ENCODE results near the gene ADCY1. TPM values are rescaled to one million over a fixed set of nuclear protein-coding genes. Genes with fewer than 3 reads are reported as not detected.

ADCY1 gene
- total RNA-seq, 1 donor from 2014 or later = 19.0 TPM

- no peak for TF ChIP-seq CTCF (conservative IDR thresholded peaks at IDR 0.05)
- Mint-ChIP-seq H3K4me3 (no peak overlapping the region), H3K4me1 (ENCODE audit: unreplicated experiment) (no peaks in the 10 kb centered on the region), H3K27me3 (no peaks in the 10 kb centered on the region), H3K27ac (no peak overlapping the region), H3K9me3 (no peaks in the 10 kb centered on the region), H3K36me3 (no peaks in the 10 kb centered on the region)
- no peak for DNase-seq (ENCODE audit: extremely low spot score, unreplicated experiment)
These were observed 49.7 kb downstream of the ADCY1 start for GRCh38 chr7:45623740-45624391.

GRCh38 chr7:45624392-45624760 is 50.2 kb downstream of the ADCY1 start:
- H3K36me3 Mint-ChIP-seq = no peaks in the 10 kb centered on the region
- H3K9me3 Mint-ChIP-seq = no peaks in the 10 kb centered on the region
- H3K4me1 Mint-ChIP-seq (ENCODE audit: unreplicated experiment) = no peaks in the 10 kb centered on the region
- DNase-seq (ENCODE audit: extremely low spot score, unreplicated experiment) = no peak
- H3K27ac Mint-ChIP-seq = no peak overlapping the region
- H3K4me3 Mint-ChIP-seq = no peak overlapping the region
- no peak for TF ChIP-seq CTCF (conservative IDR thresholded peaks at IDR 0.05)
- no peaks in the 10 kb centered on the region for H3K27me3 Mint-ChIP-seq

- Mint-ChIP-seq H3K4me1 (ENCODE audit: unreplicated experiment) (no peaks in the 10 kb centered on the region), H3K36me3 (no peaks in the 10 kb centered on the region), H3K4me3 (no peak overlapping the region), H3K27me3 (no peaks in the 10 kb centered on the region), H3K27ac (no peak overlapping the region), H3K9me3 (no peaks in the 10 kb centered on the region)
- no peak for DNase-seq (ENCODE audit: extremely low spot score, unreplicated experiment)
- TF ChIP-seq CTCF (conservative IDR thresholded peaks at IDR 0.05) = no peak
These were observed 50.9 kb downstream of the ADCY1 start for GRCh38 chr7:45625067-45625466.

- Mint-ChIP-seq H3K27ac (no peak overlapping the region), H3K4me3 (no peak overlapping the region), H3K9me3 (no peaks in the 10 kb centered on the region), H3K27me3 (no peaks in the 10 kb centered on the region), H3K4me1 (ENCODE audit: unreplicated experiment) (no peaks in the 10 kb centered on the region), H3K36me3 (no peaks in the 10 kb centered on the region)
- no peak for TF ChIP-seq CTCF (conservative IDR thresholded peaks at IDR 0.05)
- no peak for DNase-seq (ENCODE audit: extremely low spot score, unreplicated experiment)
These were observed 51.7 kb downstream of the ADCY1 start for GRCh38 chr7:45625714-45626440.

- no peak overlapping the region for H3K27ac Mint-ChIP-seq
- H3K4me1 Mint-ChIP-seq (ENCODE audit: unreplicated experiment) = no peaks in the 10 kb centered on the region
- no peak for TF ChIP-seq CTCF (conservative IDR thresholded peaks at IDR 0.05)
- DNase-seq (ENCODE audit: extremely low spot score, unreplicated experiment) = no peak
- no peaks in the 10 kb centered on the region for H3K27me3 Mint-ChIP-seq
- no peaks in the 10 kb centered on the region for H3K36me3 Mint-ChIP-seq
- no peak overlapping the region for H3K4me3 Mint-ChIP-seq
- H3K9me3 Mint-ChIP-seq = no peaks in the 10 kb centered on the region
These were observed 52.6 kb downstream of the ADCY1 start for GRCh38 chr7:45626441-45627430.
